Kidney (tissue), 14 donors: ENCODE results near the gene NEDD1. TPM values are rescaled to one million over a fixed set of nuclear protein-coding genes. Genes with fewer than 3 reads are reported as not detected.
A peak's percentile ranks its signal among the peaks of the same experiment; 100 is the strongest.

ENCODE experiments used
- DNase-seq, 5 donors: peaks; one replicate each; pipeline ENCODE4 v3.0.0-alpha.2; 2013 to 2020
- FAIRE-seq: peaks from 2 replicates; lab custom pipeline; 2012; peaks lifted over from hg19 to GRCh38; lab: Jason Lieb, UNC
- H3K27ac ChIP-seq, 2 donors: one replicate each; pipeline ENCODE4 v1.7.0; 2013; ENCODE audit warnings: low read depth in 2 of 2, low read length in 2 of 2, inconsistent platforms in 1 of 2
- H3K27me3 ChIP-seq: one replicate; pipeline ENCODE4 v1.7.1; 2013; ENCODE audit warnings: low read length, inconsistent platforms; ENCODE audit not compliant: control insufficient read depth, insufficient read depth
- H3K36me3 ChIP-seq, 3 donors: one replicate each; pipeline versions ENCODE4 v1.7.0 to v1.7.1; 2013; ENCODE audit warnings: low read length in 3 of 3, control low read depth in 1 of 3, inconsistent platforms in 1 of 3; ENCODE audit not compliant: insufficient read depth in 3 of 3, control insufficient read depth in 2 of 3
- H3K4me1 ChIP-seq, 3 donors: one replicate each; pipeline versions ENCODE4 v1.7.0 to v1.7.1; 2013; ENCODE audit warnings: low read length in 3 of 3, inconsistent platforms in 1 of 3, low read depth in 1 of 3; ENCODE audit not compliant: control insufficient read depth in 2 of 3, insufficient read depth in 2 of 3
- H3K4me3 ChIP-seq, 3 donors: one replicate each; pipeline versions ENCODE4 v1.7.0 to v1.8.1; 2013; ENCODE audit warnings: low read length in 3 of 3, control low read depth in 1 of 3, inconsistent platforms in 1 of 3
- H3K9ac ChIP-seq, 3 donors: one replicate each; pipeline versions ENCODE4 v1.7.0 to v1.7.1; 2013; ENCODE audit warnings: low read length in 3 of 3, control low read depth in 1 of 3, inconsistent platforms in 1 of 3
- H3K9me3 ChIP-seq, 3 donors: one replicate each; pipeline versions ENCODE4 v1.7.0 to v1.7.1; 2013; ENCODE audit warnings: low read length in 3 of 3, control low read depth in 1 of 3, inconsistent platforms in 1 of 3; ENCODE audit not compliant: control insufficient read depth in 2 of 3, insufficient read depth in 1 of 3
- intact Hi-C: fragments of 100-400 bp; cut with DNase I; formaldehyde crosslinking; loops from one replicate; pipeline ENCODE4 v1.11.1; 2022
- polyA plus RNA-seq: library from polyadenylated mRNA; stranded (reverse); fragments of 350-450 nt; fragmentation: Illumina TruSeq; extraction: RNeasy Lipid Tissue Mini Kit (QIAGEN cat#74804); gene quantifications from one replicate; pipeline ENCODE4 v1.2.3, GENCODE V29; 2014; ENCODE audit warnings: low read depth, low replicate concordance; ENCODE audit not compliant: insufficient read depth
- total RNA-seq: library from RNA; stranded (reverse); fragmentation: NEBNext Ultra II Directional; extraction: Animal tissue kit (Norgen Biotek cat#: 25700); gene quantifications from one replicate; pipeline ENCODE4 v1.2.1, GENCODE V29; 2021
- TF ChIP-seq, protein P1 (sequence below): IDR thresholded peaks from 3 replicates; pipeline ENCODE4 v1.5.1; 2012; ENCODE audit warnings: mild to moderate bottlenecking, moderate library complexity, borderline replicate concordance; ENCODE audit not compliant: insufficient read depth; ENCODE audit errors: extremely low read depth
- donor health status: control.
- donor health status: control.
- donor health status: control.
- donor health status: control.
- donor health status: control.
- donor health status: DM: yes; HTN: yes; CAD: no.
- donor health status: Normal renal cell carcinoma (clear cell type).

NEDD1 gene
- total and polyA plus RNA-seq, 2 donors from 2014 or later: 4.2 to 14.3 TPM

DNA sequence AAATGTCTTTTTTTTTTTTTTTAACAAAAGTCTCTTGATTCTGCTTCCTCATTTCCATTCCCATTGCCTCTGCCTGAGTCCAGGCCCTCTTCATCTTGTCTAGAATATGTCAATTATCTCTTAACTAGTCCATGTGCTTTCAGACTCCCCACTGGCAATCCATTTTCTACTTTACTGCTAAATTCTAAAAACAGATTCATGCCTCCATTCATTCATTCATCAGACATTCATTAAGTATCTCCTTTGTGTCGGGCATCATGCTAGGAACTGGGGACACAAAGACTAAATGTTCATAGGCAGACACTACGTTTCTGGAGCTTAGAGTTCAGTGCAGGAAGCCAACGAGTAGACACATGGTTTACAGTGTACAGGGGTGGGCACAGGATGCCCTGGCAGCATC is 9.6 kb upstream of the NEDD1 start:
- H3K36me3 ChIP-seq: no peaks in the 10 kb centered on the region
- DNase-seq: no peak
- no peaks in the 10 kb centered on the region for H3K27me3 ChIP-seq
- no peak overlapping the region for H3K27ac ChIP-seq
- FAIRE-seq: no peak
- no peaks in the 10 kb centered on the region for H3K9me3 ChIP-seq
- TF ChIP-seq, protein P1, sequence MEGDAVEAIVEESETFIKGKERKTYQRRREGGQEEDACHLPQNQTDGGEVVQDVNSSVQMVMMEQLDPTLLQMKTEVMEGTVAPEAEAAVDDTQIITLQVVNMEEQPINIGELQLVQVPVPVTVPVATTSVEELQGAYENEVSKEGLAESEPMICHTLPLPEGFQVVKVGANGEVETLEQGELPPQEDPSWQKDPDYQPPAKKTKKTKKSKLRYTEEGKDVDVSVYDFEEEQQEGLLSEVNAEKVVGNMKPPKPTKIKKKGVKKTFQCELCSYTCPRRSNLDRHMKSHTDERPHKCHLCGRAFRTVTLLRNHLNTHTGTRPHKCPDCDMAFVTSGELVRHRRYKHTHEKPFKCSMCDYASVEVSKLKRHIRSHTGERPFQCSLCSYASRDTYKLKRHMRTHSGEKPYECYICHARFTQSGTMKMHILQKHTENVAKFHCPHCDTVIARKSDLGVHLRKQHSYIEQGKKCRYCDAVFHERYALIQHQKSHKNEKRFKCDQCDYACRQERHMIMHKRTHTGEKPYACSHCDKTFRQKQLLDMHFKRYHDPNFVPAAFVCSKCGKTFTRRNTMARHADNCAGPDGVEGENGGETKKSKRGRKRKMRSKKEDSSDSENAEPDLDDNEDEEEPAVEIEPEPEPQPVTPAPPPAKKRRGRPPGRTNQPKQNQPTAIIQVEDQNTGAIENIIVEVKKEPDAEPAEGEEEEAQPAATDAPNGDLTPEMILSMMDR: no peak
- intact Hi-C loops: no loop called here
- H3K4me3 ChIP-seq: no peak overlapping the region
- H3K4me1 ChIP-seq: no peaks in the 10 kb centered on the region
- H3K9ac ChIP-seq: no peak overlapping the region

DNA sequence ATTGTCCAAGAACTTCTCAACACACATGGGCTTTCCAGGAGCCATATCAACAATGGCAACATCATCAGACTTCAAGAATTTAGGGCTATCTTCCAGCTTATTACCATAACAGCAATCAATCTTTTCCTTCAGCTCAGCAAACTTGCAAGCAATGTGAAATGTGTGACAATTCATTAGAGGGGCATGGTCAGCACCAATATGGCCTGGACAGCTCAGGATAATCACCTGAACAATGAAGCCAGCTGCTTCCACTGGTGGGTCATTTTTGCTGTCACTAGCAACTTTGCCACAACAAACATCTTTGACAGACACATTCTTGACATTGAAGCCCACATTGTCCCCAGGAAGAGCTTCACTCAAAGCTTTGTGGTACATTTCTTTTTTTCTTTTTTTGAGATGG is 5.9 kb upstream of the NEDD1 start:
- no peaks in the 10 kb centered on the region for H3K36me3 ChIP-seq
- no peak for DNase-seq
- FAIRE-seq: no peak
- H3K27ac ChIP-seq: no peak overlapping the region
- no peak overlapping the region for H3K9ac ChIP-seq
- no peaks in the 10 kb centered on the region for H3K9me3 ChIP-seq
- intact Hi-C loops: no loop called here
- no peak overlapping the region for H3K4me3 ChIP-seq
- TF ChIP-seq, protein P1: no peak
- H3K27me3 ChIP-seq: no peaks in the 10 kb centered on the region
- H3K4me1 ChIP-seq: no peaks in the 10 kb centered on the region

DNA sequence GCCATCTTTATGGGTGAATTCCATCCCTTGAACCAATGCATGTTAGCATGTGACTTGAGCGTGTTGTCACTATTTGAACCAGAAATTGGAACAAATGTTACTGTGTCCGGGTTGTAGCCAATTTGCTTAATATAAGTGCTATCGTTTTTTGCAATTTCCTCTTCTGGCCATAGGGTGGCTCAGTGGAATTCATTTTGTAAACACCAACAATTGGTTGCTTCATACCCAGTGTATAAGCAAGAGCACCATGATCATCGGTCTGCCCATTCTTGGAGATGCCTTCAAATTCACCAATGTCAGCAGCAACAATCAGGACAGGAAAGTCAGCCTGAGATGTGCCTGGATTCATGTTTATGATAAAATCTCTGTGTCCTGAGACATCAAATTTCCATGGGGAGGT is 5.0 kb upstream of the NEDD1 start:
- Histone ChIP-seq H3K27ac (no peak overlapping the region), H3K4me3 (no peak overlapping the region), H3K27me3 (no peaks in the 10 kb centered on the region), H3K9ac (no peak overlapping the region), H3K9me3 (no peaks in the 10 kb centered on the region), H3K4me1 (peaks cover 0 to 3% (median 0%) of the 10 kb centered on the region in 3 donors), H3K36me3 (no peaks in the 10 kb centered on the region)
- DNase-seq (no peak), FAIRE-seq (no peak)
- TF ChIP-seq, protein P1: no peak
- intact Hi-C loops: no loop called here

DNA sequence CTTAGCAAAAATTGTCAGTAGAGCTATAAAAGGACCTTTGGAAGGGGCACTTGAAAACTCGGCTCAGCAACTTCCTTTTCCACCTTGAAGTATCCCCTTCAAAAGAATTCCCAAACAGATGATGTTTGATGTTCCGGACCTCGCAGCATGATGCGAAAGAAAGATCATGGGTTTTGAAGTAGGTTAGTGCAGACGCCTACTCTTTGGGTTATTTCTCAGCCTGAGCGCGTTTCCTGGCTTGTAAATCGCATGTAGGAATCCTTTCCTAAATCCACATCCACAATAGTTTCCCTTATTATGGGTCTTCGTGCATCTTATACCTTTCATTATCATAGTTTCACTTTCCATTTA is 584 bp upstream of the NEDD1 start:
- FAIRE-seq: no peak
- Histone ChIP-seq H3K27me3 (no peaks in the 10 kb centered on the region), H3K4me3 (peak overlapping the region; percentile 99 to 100 (median 100)), H3K27ac (peak overlapping the region; percentile 67 to 82), H3K36me3 (no peaks in the 10 kb centered on the region), H3K4me1 (peaks cover 8 to 14% (median 9%) of the 10 kb centered on the region in 3 donors), H3K9me3 (no peaks in the 10 kb centered on the region), H3K9ac (peak overlapping the region; percentile 74 to 99 (median 93))
- TF ChIP-seq, protein P1: no peak
- peak in 2 of 5 donors; percentile 13 to 34 for DNase-seq
- intact Hi-C loops: no loop called here
